Astrocyte (in vitro differentiated cells and primary cell): ENCODE results near the gene TMEM201. TPM values are rescaled to one million over a fixed set of nuclear protein-coding genes. Genes with fewer than 3 reads are reported as not detected.

Source experiments
- DNase-seq: peaks from one replicate; pipeline ENCODE4 v3.0.0-alpha.2; 2010; ENCODE audit warnings: low read depth
- FAIRE-seq: peaks from 2 replicates; lab custom pipeline; 2011; peaks lifted over from hg19 to GRCh38; lab: Jason Lieb, UNC
- H2AFZ ChIP-seq: 2 replicates; pipeline ENCODE4 v1.6.0; 2012; ENCODE audit warnings: low read depth, low read length, inconsistent platforms
- H3K27ac ChIP-seq: 2 replicates; pipeline ENCODE4 v1.5.1; 2011; ENCODE audit warnings: low read depth, low read length, inconsistent platforms
- H3K27me3 ChIP-seq: 2 replicates; pipeline ENCODE4 v1.6.0; 2011; ENCODE audit warnings: low read length, inconsistent platforms; ENCODE audit not compliant: insufficient read depth
- H3K36me3 ChIP-seq: 2 replicates; pipeline ENCODE4 v1.5.1; 2011; ENCODE audit warnings: low read length, inconsistent platforms; ENCODE audit not compliant: insufficient read depth
- H3K4me1 ChIP-seq: 2 replicates; pipeline ENCODE4 v1.5.1; 2011; ENCODE audit warnings: low read length, inconsistent platforms; ENCODE audit not compliant: insufficient read depth
- H3K4me2 ChIP-seq: 2 replicates; pipeline ENCODE4 v1.6.0; 2012; ENCODE audit warnings: low read length, inconsistent platforms
- H3K4me3 ChIP-seq: 2 replicates; pipeline ENCODE4 v1.5.1; 2011; ENCODE audit warnings: low read depth, mild to moderate bottlenecking, low read length, inconsistent platforms; ENCODE audit not compliant: insufficient read depth
- H3K79me2 ChIP-seq: 2 replicates; pipeline ENCODE4 v1.6.0; 2012; ENCODE audit warnings: mild to moderate bottlenecking, low read length, inconsistent platforms; ENCODE audit not compliant: insufficient read depth
- H3K9ac ChIP-seq: 2 replicates; pipeline ENCODE4 v1.6.0; 2012; ENCODE audit warnings: mild to moderate bottlenecking, low read length, inconsistent platforms
- H3K9me3 ChIP-seq: 2 replicates; pipeline ENCODE4 v1.5.1; 2012; ENCODE audit warnings: low read depth, mild to moderate bottlenecking, low read length, inconsistent platforms; ENCODE audit not compliant: insufficient read depth
- H4K20me1 ChIP-seq: 2 replicates; pipeline ENCODE4 v1.6.0; 2012; ENCODE audit warnings: low read length, inconsistent platforms; ENCODE audit not compliant: insufficient read depth
- H3K27ac Mint-ChIP-seq: one replicate; pipeline ENCODE4 v1.8.0; 2021; ENCODE audit warnings: mild to moderate bottlenecking, mixed read lengths; ENCODE audit not compliant: unreplicated experiment
- H3K27me3 Mint-ChIP-seq: one replicate; pipeline ENCODE4 v1.8.0; 2021; ENCODE audit warnings: low read depth, mixed read lengths; ENCODE audit not compliant: unreplicated experiment
- H3K36me3 Mint-ChIP-seq: one replicate; pipeline ENCODE4 v1.8.0; 2021; ENCODE audit warnings: low read depth, mixed read lengths; ENCODE audit not compliant: unreplicated experiment
- H3K4me1 Mint-ChIP-seq: one replicate; pipeline ENCODE4 v1.8.0; 2021; ENCODE audit warnings: low read depth, mixed read lengths; ENCODE audit not compliant: unreplicated experiment
- H3K4me3 Mint-ChIP-seq: one replicate; pipeline ENCODE4 v1.8.0; 2021; ENCODE audit warnings: mild to moderate bottlenecking, moderate library complexity, mixed read lengths; ENCODE audit not compliant: unreplicated experiment
- H3K9me3 Mint-ChIP-seq: one replicate; pipeline ENCODE4 v1.8.0; 2021; ENCODE audit warnings: mild to moderate bottlenecking, mixed read lengths; ENCODE audit not compliant: unreplicated experiment
- EZH2 ChIP-seq: IDR thresholded peaks from 2 replicates; pipeline ENCODE4 v1.6.1; 2012; ENCODE audit warnings: mild to moderate bottlenecking, low read length, inconsistent platforms; ENCODE audit not compliant: insufficient read depth
- total RNA-seq: library from RNA; stranded (reverse); gene quantifications from 2 replicates; pipeline ENCODE4 v1.2.1, GENCODE V29; 2021
- TF ChIP-seq, protein P1 (sequence below): IDR thresholded peaks from 2 replicates; pipeline ENCODE4 v1.5.1; 2011; ENCODE audit warnings: low read depth, mild to moderate bottlenecking, inconsistent platforms, low read length, moderate library complexity; ENCODE audit not compliant: insufficient read depth

TMEM201 gene
- total RNA-seq, 1 donor from 2014 or later = 10.0 TPM

DNA sequence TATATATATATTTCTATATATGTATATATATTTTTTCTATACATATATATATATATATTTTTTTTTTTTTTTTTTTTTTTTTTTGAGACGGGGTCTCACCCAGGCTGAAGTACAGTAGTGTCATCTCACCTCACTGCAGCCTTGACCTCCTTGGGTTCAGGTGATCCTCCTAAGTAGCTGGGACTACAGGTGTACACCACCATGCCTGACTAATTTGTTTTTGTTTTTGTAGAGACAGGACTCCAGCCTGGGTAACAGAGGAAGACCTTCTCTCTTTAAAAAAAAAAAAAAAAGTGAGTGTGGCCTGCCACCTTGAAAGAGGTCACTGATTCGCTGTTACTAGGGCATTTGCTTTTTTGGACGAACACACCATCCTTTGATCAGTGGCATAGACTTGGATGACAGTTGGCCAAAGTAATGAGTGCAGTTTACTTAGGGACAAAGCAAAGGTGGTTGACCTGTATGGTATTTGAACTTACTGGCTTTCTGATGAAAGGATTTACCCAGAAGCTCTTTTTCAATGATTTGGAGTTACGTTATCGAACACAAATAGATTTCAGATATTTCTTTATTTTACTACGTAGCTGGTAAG, 38.7 kb upstream of the TMEM201 start:
- Histone ChIP-seq H3K36me3 (no peaks in the 10 kb centered on the region), H3K27me3 (no peaks in the 10 kb centered on the region), H2AFZ (no peak overlapping the region), H3K27ac (no peak overlapping the region), H4K20me1 (peaks cover 42% of the 10 kb centered on the region), H3K9me3 (no peaks in the 10 kb centered on the region), H3K4me2 (no peak overlapping the region), H3K9ac (no peak overlapping the region), H3K79me2 (peaks cover 42% of the 10 kb centered on the region), H3K4me1 (no peaks in the 10 kb centered on the region), H3K4me3 (no peak overlapping the region)
- H3K4me1 Mint-ChIP-seq = no peaks in the 10 kb centered on the region
- FAIRE-seq (no peak), DNase-seq (no peak)
- H3K4me3 Mint-ChIP-seq = no peak overlapping the region
- TF ChIP-seq EZH2 = no peak
- TF ChIP-seq, protein P1, sequence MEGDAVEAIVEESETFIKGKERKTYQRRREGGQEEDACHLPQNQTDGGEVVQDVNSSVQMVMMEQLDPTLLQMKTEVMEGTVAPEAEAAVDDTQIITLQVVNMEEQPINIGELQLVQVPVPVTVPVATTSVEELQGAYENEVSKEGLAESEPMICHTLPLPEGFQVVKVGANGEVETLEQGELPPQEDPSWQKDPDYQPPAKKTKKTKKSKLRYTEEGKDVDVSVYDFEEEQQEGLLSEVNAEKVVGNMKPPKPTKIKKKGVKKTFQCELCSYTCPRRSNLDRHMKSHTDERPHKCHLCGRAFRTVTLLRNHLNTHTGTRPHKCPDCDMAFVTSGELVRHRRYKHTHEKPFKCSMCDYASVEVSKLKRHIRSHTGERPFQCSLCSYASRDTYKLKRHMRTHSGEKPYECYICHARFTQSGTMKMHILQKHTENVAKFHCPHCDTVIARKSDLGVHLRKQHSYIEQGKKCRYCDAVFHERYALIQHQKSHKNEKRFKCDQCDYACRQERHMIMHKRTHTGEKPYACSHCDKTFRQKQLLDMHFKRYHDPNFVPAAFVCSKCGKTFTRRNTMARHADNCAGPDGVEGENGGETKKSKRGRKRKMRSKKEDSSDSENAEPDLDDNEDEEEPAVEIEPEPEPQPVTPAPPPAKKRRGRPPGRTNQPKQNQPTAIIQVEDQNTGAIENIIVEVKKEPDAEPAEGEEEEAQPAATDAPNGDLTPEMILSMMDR = no peak
- no peaks in the 10 kb centered on the region for H3K27me3 Mint-ChIP-seq
- H3K27ac Mint-ChIP-seq = no peak overlapping the region
- peaks cover 4% of the 10 kb centered on the region for H3K36me3 Mint-ChIP-seq
- H3K9me3 Mint-ChIP-seq = no peaks in the 10 kb centered on the region

DNA sequence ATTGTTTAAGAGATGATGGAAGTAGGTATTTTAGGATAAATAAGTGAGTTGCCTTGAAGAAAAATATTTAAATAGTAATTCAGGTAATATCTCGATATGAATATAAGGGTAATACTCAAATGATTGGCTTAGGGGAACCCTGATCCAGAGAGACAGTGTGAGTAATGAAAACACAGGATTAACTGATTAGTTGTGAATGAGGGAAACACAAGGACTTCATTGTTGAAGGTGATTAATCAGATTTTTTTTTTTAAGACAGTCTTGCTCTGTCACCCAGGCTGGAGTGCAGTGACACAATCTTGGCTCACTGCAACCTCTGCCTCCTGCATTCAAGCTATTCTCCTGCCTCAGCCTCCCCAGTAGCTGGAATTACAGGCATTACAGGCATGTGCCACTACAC, 36.7 kb upstream of the TMEM201 start:
- Histone ChIP-seq H3K4me1 (peaks cover 3% of the 10 kb centered on the region), H4K20me1 (peaks cover 48% of the 10 kb centered on the region), H3K27ac (no peak overlapping the region), H3K27me3 (no peaks in the 10 kb centered on the region), H3K36me3 (peaks cover 7% of the 10 kb centered on the region), H3K4me2 (no peak overlapping the region), H3K79me2 (peaks cover 34% of the 10 kb centered on the region), H3K4me3 (no peak overlapping the region), H3K9ac (no peak overlapping the region), H3K9me3 (no peaks in the 10 kb centered on the region), H2AFZ (no peak overlapping the region)
- H3K4me1 Mint-ChIP-seq = peaks cover 1% of the 10 kb centered on the region
- peaks cover 9% of the 10 kb centered on the region for H3K36me3 Mint-ChIP-seq
- TF ChIP-seq, protein P1 = no peak
- no peak for TF ChIP-seq EZH2
- no peak overlapping the region for H3K4me3 Mint-ChIP-seq
- FAIRE-seq (no peak), DNase-seq (no peak)
- H3K9me3 Mint-ChIP-seq = no peaks in the 10 kb centered on the region
- no peak overlapping the region for H3K27ac Mint-ChIP-seq
- H3K27me3 Mint-ChIP-seq = no peaks in the 10 kb centered on the region

DNA sequence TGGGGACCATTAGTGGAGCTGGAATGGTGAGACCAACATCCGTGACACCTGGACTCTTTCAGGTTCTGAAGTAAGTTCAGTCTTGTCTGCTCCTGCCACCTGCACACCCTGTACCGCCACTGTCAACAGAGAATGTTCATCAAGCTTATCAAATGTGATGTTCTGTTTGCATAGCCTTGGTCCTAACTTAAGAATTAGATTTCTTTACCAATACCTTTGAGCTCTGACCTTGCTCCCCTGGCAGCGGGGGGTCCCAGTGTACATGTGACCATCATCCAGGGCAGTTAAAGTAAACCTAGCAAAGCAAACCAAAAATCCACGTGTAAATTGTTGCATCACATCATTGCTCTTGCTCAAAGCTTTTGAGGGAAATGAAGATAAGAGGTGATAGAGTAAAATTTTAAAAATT, 35.0 kb upstream of the TMEM201 start:
- Mint-ChIP-seq H3K4me1 (peaks cover 1% of the 10 kb centered on the region), H3K27ac (no peak overlapping the region), H3K27me3 (no peaks in the 10 kb centered on the region), H3K4me3 (no peak overlapping the region), H3K36me3 (peaks cover 9% of the 10 kb centered on the region), H3K9me3 (no peaks in the 10 kb centered on the region)
- no peak overlapping the region for H3K4me3 ChIP-seq
- H2AFZ ChIP-seq = no peak overlapping the region
- peaks cover 3% of the 10 kb centered on the region for H3K4me1 ChIP-seq
- TF ChIP-seq, protein P1 = no peak
- peaks cover 17% of the 10 kb centered on the region for H3K79me2 ChIP-seq
- no peaks in the 10 kb centered on the region for H3K27me3 ChIP-seq
- no peak for FAIRE-seq
- no peak overlapping the region for H3K9ac ChIP-seq
- H3K27ac ChIP-seq = no peak overlapping the region
- H3K4me2 ChIP-seq = no peak overlapping the region
- DNase-seq = no peak
- no peaks in the 10 kb centered on the region for H3K9me3 ChIP-seq
- H3K36me3 ChIP-seq = peaks cover 7% of the 10 kb centered on the region
- peaks cover 32% of the 10 kb centered on the region for H4K20me1 ChIP-seq
